ENCODE results near the gene ZNF639.
A peak's percentile ranks its signal among the peaks of the same experiment; 100 is the strongest.
"Not testable (repeated sequence)": the region's sequence is repeated elsewhere in the genome, so short reads cannot be mapped to it uniquely, and the experiment has no call there.

The ZNF639 gene

GRCh38 chr3:179322286-179323196 is at the start of gene ZNF639:
TSS of gene ZNF639 (plus strand) at chr3:179323031. CDS start at chr3:179328294, 5,263 bp downstream.
- DNase-seq (ENCODE audit: insufficient read length, low spot score) (peak; percentile 90), FAIRE-seq (no peak)
- TF ChIP-seq POLR2A (IDR thresholded peaks at IDR 0.05; ENCODE audit: low read depth, low read length), result peak; percentile 77

GRCh38 chr3:179274434-179274833 is 48.4 kb upstream of the ZNF639 start:
- not testable (repeated sequence) for FAIRE-seq; DNase-seq (ENCODE audit: insufficient read length, low spot score)

GRCh38 chr3:179276001-179276400 is 46.8 kb upstream of the ZNF639 start:
- FAIRE-seq (no peak), DNase-seq (ENCODE audit: insufficient read length, low spot score) (no peak)
- TF ChIP-seq POLR2A (IDR thresholded peaks at IDR 0.05; ENCODE audit: low read depth, low read length), result no peak

- FAIRE-seq, result no peak
- TF ChIP-seq POLR2A (IDR thresholded peaks at IDR 0.05; ENCODE audit: low read depth, low read length), result no peak
- no peak for DNase-seq (ENCODE audit: insufficient read length, low spot score)
Measured at GRCh38 chr3:179276743-179277142, 46.1 kb upstream of the ZNF639 start.

- no peak for DNase-seq (ENCODE audit: insufficient read length, low spot score)
- no peak for FAIRE-seq
- TF ChIP-seq POLR2A (IDR thresholded peaks at IDR 0.05; ENCODE audit: low read depth, low read length), result no peak
Measured at GRCh38 chr3:179278151-179278550, 44.7 kb upstream of the ZNF639 start.

GRCh38 chr3:179278932-179279693 is 43.7 kb upstream of the ZNF639 start:
- DNase-seq (ENCODE audit: insufficient read length, low spot score) (no peak), FAIRE-seq (peak; percentile 6)
- TF ChIP-seq POLR2A (IDR thresholded peaks at IDR 0.05; ENCODE audit: low read depth, low read length), result no peak

- no peak for DNase-seq (ENCODE audit: insufficient read length, low spot score)
- no peak for FAIRE-seq
- TF ChIP-seq POLR2A (IDR thresholded peaks at IDR 0.05; ENCODE audit: low read depth, low read length), result no peak
Measured at GRCh38 chr3:179279837-179280236, 43.0 kb upstream of the ZNF639 start.

GRCh38 chr3:179281825-179282224 is 41.0 kb upstream of the ZNF639 start:
- FAIRE-seq, result no peak
- no peak for TF ChIP-seq POLR2A (IDR thresholded peaks at IDR 0.05; ENCODE audit: low read depth, low read length)
- DNase-seq (ENCODE audit: insufficient read length, low spot score), result no peak

GRCh38 chr3:179286331-179286730 is 36.5 kb upstream of the ZNF639 start:
- TF ChIP-seq POLR2A (IDR thresholded peaks at IDR 0.05; ENCODE audit: low read depth, low read length), result no peak
- DNase-seq (ENCODE audit: insufficient read length, low spot score) (no peak), FAIRE-seq (no peak)

GRCh38 chr3:179288845-179289244 is 34.0 kb upstream of the ZNF639 start:
- DNase-seq (ENCODE audit: insufficient read length, low spot score) (no peak), FAIRE-seq (peak; percentile 52)
- no peak for TF ChIP-seq POLR2A (IDR thresholded peaks at IDR 0.05; ENCODE audit: low read depth, low read length)

GRCh38 chr3:179289295-179289694 is 33.5 kb upstream of the ZNF639 start:
- FAIRE-seq (no peak), DNase-seq (ENCODE audit: insufficient read length, low spot score) (no peak)
- TF ChIP-seq POLR2A (IDR thresholded peaks at IDR 0.05; ENCODE audit: low read depth, low read length), result no peak

GRCh38 chr3:179292450-179292849 is 30.4 kb upstream of the ZNF639 start:
- TF ChIP-seq POLR2A (IDR thresholded peaks at IDR 0.05; ENCODE audit: low read depth, low read length), result no peak
- DNase-seq (ENCODE audit: insufficient read length, low spot score) (no peak), FAIRE-seq (no peak)

- no peak for FAIRE-seq
- no peak for DNase-seq (ENCODE audit: insufficient read length, low spot score)
- no peak for TF ChIP-seq POLR2A (IDR thresholded peaks at IDR 0.05; ENCODE audit: low read depth, low read length)
Measured at GRCh38 chr3:179297971-179298725, 24.7 kb upstream of the ZNF639 start.

- no peak for TF ChIP-seq POLR2A (IDR thresholded peaks at IDR 0.05; ENCODE audit: low read depth, low read length)
- no peak for FAIRE-seq
- DNase-seq (ENCODE audit: insufficient read length, low spot score), result no peak
Measured at GRCh38 chr3:179299316-179299715, 23.5 kb upstream of the ZNF639 start.
